Smooth muscle cell (in vitro differentiated cells): ENCODE data around the gene SPATA12. TPM values are rescaled to one million over a fixed set of nuclear protein-coding genes. Genes with fewer than 3 reads are reported as not detected.

Experiments
- DNase-seq: peaks from one replicate; lab custom pipeline; 2025; ENCODE audit not compliant: unreplicated experiment; lab: John Stamatoyannopoulos, UW
- H2AFZ ChIP-seq: fragments of 200-600 bp; sonication (generic); 2 replicates; pipeline ENCODE4 v1.6.0; 2016; ENCODE audit warnings: antibody characterized with exemption, low read depth, mild to moderate bottlenecking
- H3F3A ChIP-seq: fragments of 200-600 bp; sonication (generic); 2 replicates; pipeline ENCODE4 v1.6.0; 2017; ENCODE audit warnings: antibody characterized with exemption, low read depth
- H3K27ac ChIP-seq: fragments of 200-600 bp; sonication (generic); 2 replicates; pipeline ENCODE4 v1.5.1; 2016; ENCODE audit warnings: low read depth, mild to moderate bottlenecking
- H3K27me3 ChIP-seq: fragments of 200-600 bp; sonication (generic); 2 replicates; pipeline ENCODE4 v1.6.1; 2016; ENCODE audit warnings: low read depth, mild to moderate bottlenecking
- H3K36me3 ChIP-seq: fragments of 200-600 bp; sonication (generic); 2 replicates; pipeline ENCODE4 v1.5.1; 2016; ENCODE audit warnings: low read depth
- H3K4me1 ChIP-seq: fragments of 200-600 bp; sonication (generic); 2 replicates; pipeline ENCODE4 v1.5.1; 2016; ENCODE audit warnings: low read depth
- H3K4me2 ChIP-seq: fragments of 200-600 bp; sonication (generic); 2 replicates; pipeline ENCODE4 v1.6.0; 2016; ENCODE audit warnings: mild to moderate bottlenecking
- H3K4me3 ChIP-seq: fragments of 200-600 bp; sonication (generic); 2 replicates; pipeline ENCODE4 v1.5.1; 2016; ENCODE audit warnings: mild to moderate bottlenecking
- H3K79me2 ChIP-seq: fragments of 200-600 bp; sonication (generic); 2 replicates; pipeline ENCODE4 v1.6.0; 2016; ENCODE audit warnings: low read depth, mild to moderate bottlenecking
- H3K9ac ChIP-seq: fragments of 200-600 bp; sonication (generic); 2 replicates; pipeline ENCODE4 v1.6.0; 2016; ENCODE audit warnings: low read depth
- H3K9me3 ChIP-seq: fragments of 200-600 bp; sonication (generic); replicated peaks from 2 replicates; pipeline ENCODE4 v1.5.1; 2016; ENCODE audit warnings: low read depth
- H4K20me1 ChIP-seq: fragments of 200-600 bp; sonication (generic); 2 replicates; pipeline ENCODE4 v1.6.0; 2016; ENCODE audit warnings: low read depth
- WGBS: methylation state at CpG from one replicate; pipeline ENCODE4 v1.1.7; 2016; ENCODE audit warnings: low lambda C conversion rate; 5-methylcytosine and 5-hydroxymethylcytosine counted together
- polyA plus RNA-seq: library from polyadenylated mRNA; unstranded; fragments of >200 nt; fragmentation: Nextera tagmentation; extraction: Ambion mirVana; gene quantifications from 2 replicates; pipeline ENCODE4 v1.2.1, GENCODE V29; 2016
- total RNA-seq: library from RNA; depleted of rRNA; stranded (reverse); fragments of >200 nt; gene quantifications from 2 replicates; pipeline ENCODE4 v1.2.3, GENCODE V29; 2014
- TF ChIP-seq, protein P1 (sequence below): fragments of 200-600 bp; sonication (generic); IDR thresholded peaks from 2 replicates; pipeline ENCODE4 v1.5.1; 2017; ENCODE audit warnings: borderline replicate concordance, mild to moderate bottlenecking, antibody characterized with exemption; ENCODE audit not compliant: insufficient read depth, poor library complexity, severe bottlenecking

Gene SPATA12
- total and polyA plus RNA-seq, 2 experiments from 2014 or later = not detected

DNA sequence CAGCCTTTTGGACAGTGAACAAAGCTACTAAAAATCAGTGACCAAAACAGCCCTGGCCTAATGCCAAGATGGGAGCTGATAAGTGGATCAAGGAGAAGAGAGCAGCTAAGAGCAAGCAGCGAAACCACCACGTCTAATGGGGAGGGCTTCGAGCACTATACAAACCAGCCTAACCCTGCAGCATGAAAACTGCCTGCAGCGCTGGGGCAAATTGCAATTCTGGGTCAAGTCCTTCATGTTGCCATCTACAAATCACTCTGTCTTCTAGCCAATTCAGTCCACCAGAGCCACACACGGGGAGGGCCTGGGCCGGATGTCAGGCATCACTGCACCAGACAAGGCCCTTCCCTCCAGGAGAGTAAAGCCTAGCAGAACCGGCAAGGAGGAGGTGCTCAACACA is 30.5 kb upstream of the SPATA12 start:
- DNase-seq = no peak
- Histone ChIP-seq H3K4me1 (no peaks in the 10 kb centered on the region), H3F3A (no peaks in the 10 kb centered on the region)

DNA sequence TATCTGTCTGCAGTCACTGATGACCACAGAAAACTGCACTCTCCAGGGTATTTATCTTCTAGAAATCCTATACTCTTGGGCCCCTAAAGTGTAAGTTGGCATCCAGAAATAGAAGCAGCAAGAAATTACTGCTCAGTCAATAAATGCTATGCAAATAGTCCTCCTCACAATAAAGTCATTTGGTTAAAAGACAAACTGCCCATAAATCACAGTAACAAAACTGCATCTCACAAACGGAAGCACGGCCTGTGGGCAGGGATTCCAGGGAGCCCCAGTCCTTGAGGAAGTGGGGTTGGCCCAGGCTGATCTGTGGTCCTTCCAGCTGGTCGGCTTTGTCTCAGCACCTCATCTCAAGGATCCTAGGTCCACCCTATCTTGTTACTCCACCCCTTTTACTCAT is 29.7 kb upstream of the SPATA12 start:
- TF ChIP-seq, protein P1, sequence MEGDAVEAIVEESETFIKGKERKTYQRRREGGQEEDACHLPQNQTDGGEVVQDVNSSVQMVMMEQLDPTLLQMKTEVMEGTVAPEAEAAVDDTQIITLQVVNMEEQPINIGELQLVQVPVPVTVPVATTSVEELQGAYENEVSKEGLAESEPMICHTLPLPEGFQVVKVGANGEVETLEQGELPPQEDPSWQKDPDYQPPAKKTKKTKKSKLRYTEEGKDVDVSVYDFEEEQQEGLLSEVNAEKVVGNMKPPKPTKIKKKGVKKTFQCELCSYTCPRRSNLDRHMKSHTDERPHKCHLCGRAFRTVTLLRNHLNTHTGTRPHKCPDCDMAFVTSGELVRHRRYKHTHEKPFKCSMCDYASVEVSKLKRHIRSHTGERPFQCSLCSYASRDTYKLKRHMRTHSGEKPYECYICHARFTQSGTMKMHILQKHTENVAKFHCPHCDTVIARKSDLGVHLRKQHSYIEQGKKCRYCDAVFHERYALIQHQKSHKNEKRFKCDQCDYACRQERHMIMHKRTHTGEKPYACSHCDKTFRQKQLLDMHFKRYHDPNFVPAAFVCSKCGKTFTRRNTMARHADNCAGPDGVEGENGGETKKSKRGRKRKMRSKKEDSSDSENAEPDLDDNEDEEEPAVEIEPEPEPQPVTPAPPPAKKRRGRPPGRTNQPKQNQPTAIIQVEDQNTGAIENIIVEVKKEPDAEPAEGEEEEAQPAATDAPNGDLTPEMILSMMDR = no peak
- Histone ChIP-seq H3K27ac (no peak overlapping the region), H3K79me2 (no peaks in the 10 kb centered on the region), H3K9me3 (no peaks in the 10 kb centered on the region), H4K20me1 (no peaks in the 10 kb centered on the region), H3K27me3 (no peaks in the 10 kb centered on the region), H3K4me2 (no peak overlapping the region), H3K9ac (no peak overlapping the region), H3F3A (no peaks in the 10 kb centered on the region), H3K4me3 (no peak overlapping the region), H2AFZ (no peak overlapping the region), H3K4me1 (no peaks in the 10 kb centered on the region), H3K36me3 (no peaks in the 10 kb centered on the region)
- WGBS = 84% methylated on average over 3 of the region's 3 CpGs
- DNase-seq = no peak

More for the DNA sequence above, 30.5 kb upstream of the SPATA12 start:
- no peaks in the 10 kb centered on the region for H3K79me2 ChIP-seq
- TF ChIP-seq, protein P1 = no peak
- no peaks in the 10 kb centered on the region for H3K27me3 ChIP-seq
- H4K20me1 ChIP-seq = no peaks in the 10 kb centered on the region
- H3K9me3 ChIP-seq = no peaks in the 10 kb centered on the region
- H3K4me3 ChIP-seq = no peak overlapping the region
- H3K36me3 ChIP-seq = no peaks in the 10 kb centered on the region
- H3K4me2 ChIP-seq = no peak overlapping the region
- WGBS = 66% methylated on average over 7 of the region's 7 CpGs
- H2AFZ ChIP-seq = no peak overlapping the region
- H3K27ac ChIP-seq = no peak overlapping the region
- H3K9ac ChIP-seq = no peak overlapping the region

DNA sequence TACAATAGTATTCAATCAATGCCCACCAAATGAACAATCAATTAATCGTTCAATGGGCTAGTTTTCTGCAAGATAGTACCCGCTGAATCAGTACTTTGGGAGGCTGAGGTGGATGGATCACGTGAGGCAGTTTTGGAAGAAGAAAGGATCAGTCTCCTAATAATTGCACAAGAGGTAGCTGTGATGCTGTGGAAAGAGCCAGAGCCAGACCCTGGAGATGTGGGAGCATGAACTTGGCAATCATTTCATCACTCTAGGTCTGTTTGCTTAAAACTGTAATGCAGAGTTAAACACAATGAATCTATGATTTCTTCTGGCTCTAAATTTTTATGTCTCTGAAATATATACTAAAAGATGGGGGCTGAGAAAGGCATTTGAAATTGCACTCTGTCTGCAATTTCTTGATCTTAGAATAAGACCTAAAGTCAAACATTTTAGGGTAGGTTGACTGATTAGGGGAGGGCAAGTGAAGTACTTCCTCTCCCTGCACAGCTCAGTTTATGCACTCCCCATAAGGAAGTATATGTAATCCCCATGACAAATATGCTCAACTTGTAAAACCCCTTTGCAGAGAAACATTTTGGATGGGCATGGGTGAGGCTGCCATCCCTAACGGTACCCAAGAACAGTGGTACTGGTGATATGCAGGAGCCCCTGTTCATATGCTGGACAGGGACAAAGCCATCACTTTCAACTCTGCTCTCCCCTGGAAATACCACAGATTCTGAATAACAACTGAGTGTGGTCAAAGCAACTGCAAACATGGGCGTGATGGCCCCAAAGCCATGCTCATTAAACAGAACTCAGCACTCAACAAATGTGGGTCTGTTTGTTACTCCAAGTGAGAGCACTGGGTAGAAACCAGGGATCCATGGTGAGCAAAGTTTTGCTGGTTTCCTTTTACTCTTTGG is 28.6 kb upstream of the SPATA12 start:
- no peak overlapping the region for H3K9ac ChIP-seq
- H3K36me3 ChIP-seq = no peaks in the 10 kb centered on the region
- TF ChIP-seq, protein P1 = no peak
- H3K4me1 ChIP-seq = no peaks in the 10 kb centered on the region
- no peaks in the 10 kb centered on the region for H3K27me3 ChIP-seq
- no peak overlapping the region for H3K27ac ChIP-seq
- 80% methylated on average over 5 of the region's 5 CpGs for WGBS
- no peak overlapping the region for H2AFZ ChIP-seq
- H3K79me2 ChIP-seq = no peaks in the 10 kb centered on the region
- no peaks in the 10 kb centered on the region for H3K9me3 ChIP-seq
- H3K4me3 ChIP-seq = no peak overlapping the region
- no peaks in the 10 kb centered on the region for H4K20me1 ChIP-seq
- no peak overlapping the region for H3K4me2 ChIP-seq
- H3F3A ChIP-seq = no peaks in the 10 kb centered on the region
- DNase-seq = no peak
